DND-41 (cell line): ENCODE results near the gene SVIL.

Source experiments
- ATAC-seq: fragments of 200-7000 bp; cut with Tn5 transposase; 3 replicates; pipeline ENCODE4 v1.9.1; 2021; ENCODE audit warnings: low read depth; ENCODE audit not compliant: insufficient read depth
- DNase-seq: peaks from one replicate; pipeline ENCODE4 v3.0.0-alpha.2; 2020
- H2AFZ ChIP-seq: 2 replicates; pipeline ENCODE4 v1.6.0; 2012; ENCODE audit warnings: low read depth, low read length
- H3K27ac ChIP-seq: 2 replicates; pipeline ENCODE4 v1.5.1; 2012; ENCODE audit warnings: low read length, inconsistent platforms
- H3K27me3 ChIP-seq: fragments of 200-600 bp; sonication (generic); 2 replicates; pipeline ENCODE4 v1.6.0; 2012; ENCODE audit warnings: low read length, mild to moderate bottlenecking, inconsistent platforms; ENCODE audit not compliant: insufficient read depth, poor library complexity
- H3K36me3 ChIP-seq: 2 replicates; pipeline ENCODE4 v1.5.1; 2012; ENCODE audit warnings: low read length, inconsistent platforms; ENCODE audit not compliant: insufficient read depth
- H3K4me1 ChIP-seq: 2 replicates; pipeline ENCODE4 v1.5.1; 2012; ENCODE audit warnings: mild to moderate bottlenecking, low read length; ENCODE audit not compliant: insufficient read depth
- H3K4me2 ChIP-seq: 2 replicates; pipeline ENCODE4 v1.6.0; 2012; ENCODE audit warnings: mild to moderate bottlenecking, moderate library complexity, low read length, inconsistent platforms; ENCODE audit not compliant: insufficient read depth
- H3K4me3 ChIP-seq, 2 experiments: fragments of 200-600 bp in 1 of 2; shearing (Covaris generic) in 1 of 2; 2 replicates each; pipeline ENCODE4 v1.5.1; 2012 to 2016; ENCODE audit warnings: inconsistent platforms in 2 of 2, low read length in 2 of 2, mild to moderate bottlenecking in 2 of 2, low read depth in 1 of 2, moderate library complexity in 1 of 2
- H3K79me2 ChIP-seq: 2 replicates; pipeline ENCODE4 v1.6.0; 2012; ENCODE audit warnings: low read length, inconsistent platforms; ENCODE audit not compliant: insufficient read depth
- H3K9ac ChIP-seq: 2 replicates; pipeline ENCODE4 v1.6.0; 2012; ENCODE audit warnings: low read depth, mild to moderate bottlenecking, inconsistent platforms, low read length, moderate library complexity
- H3K9me3 ChIP-seq: 2 replicates; pipeline ENCODE4 v1.5.1; 2012; ENCODE audit warnings: low read length, moderate library complexity, mild to moderate bottlenecking, inconsistent platforms; ENCODE audit not compliant: insufficient read depth, severe bottlenecking
- H4K20me1 ChIP-seq: 2 replicates; pipeline ENCODE4 v1.6.0; 2012; ENCODE audit warnings: low read length; ENCODE audit not compliant: insufficient read depth
- EZH2 ChIP-seq: IDR thresholded peaks from 3 replicates; pipeline ENCODE4 v1.6.1; 2012; ENCODE audit warnings: borderline replicate concordance, low read depth, mild to moderate bottlenecking, moderate library complexity, low read length, inconsistent platforms; ENCODE audit not compliant: severe bottlenecking
- TF ChIP-seq, protein P1 (sequence below): IDR thresholded peaks from 2 replicates; pipeline ENCODE4 v1.5.1; 2012; ENCODE audit warnings: borderline replicate concordance, low read length, moderate library complexity, mild to moderate bottlenecking; ENCODE audit not compliant: poor library complexity, severe bottlenecking; ENCODE audit errors: extremely low read depth

SVIL gene

GRCh38 chr10:29522918-29523317 is 111.9 kb downstream of the SVIL start:
- H3K9me3 ChIP-seq: no peaks in the 10 kb centered on the region
- no peak overlapping the region for H3K4me2 ChIP-seq
- peaks cover 66% of the 10 kb centered on the region for H3K36me3 ChIP-seq
- H3K4me1 ChIP-seq: no peaks in the 10 kb centered on the region
- ATAC-seq: no peak
- H3K27ac ChIP-seq: no peak overlapping the region
- TF ChIP-seq, protein P1, sequence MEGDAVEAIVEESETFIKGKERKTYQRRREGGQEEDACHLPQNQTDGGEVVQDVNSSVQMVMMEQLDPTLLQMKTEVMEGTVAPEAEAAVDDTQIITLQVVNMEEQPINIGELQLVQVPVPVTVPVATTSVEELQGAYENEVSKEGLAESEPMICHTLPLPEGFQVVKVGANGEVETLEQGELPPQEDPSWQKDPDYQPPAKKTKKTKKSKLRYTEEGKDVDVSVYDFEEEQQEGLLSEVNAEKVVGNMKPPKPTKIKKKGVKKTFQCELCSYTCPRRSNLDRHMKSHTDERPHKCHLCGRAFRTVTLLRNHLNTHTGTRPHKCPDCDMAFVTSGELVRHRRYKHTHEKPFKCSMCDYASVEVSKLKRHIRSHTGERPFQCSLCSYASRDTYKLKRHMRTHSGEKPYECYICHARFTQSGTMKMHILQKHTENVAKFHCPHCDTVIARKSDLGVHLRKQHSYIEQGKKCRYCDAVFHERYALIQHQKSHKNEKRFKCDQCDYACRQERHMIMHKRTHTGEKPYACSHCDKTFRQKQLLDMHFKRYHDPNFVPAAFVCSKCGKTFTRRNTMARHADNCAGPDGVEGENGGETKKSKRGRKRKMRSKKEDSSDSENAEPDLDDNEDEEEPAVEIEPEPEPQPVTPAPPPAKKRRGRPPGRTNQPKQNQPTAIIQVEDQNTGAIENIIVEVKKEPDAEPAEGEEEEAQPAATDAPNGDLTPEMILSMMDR: no peak
- TF ChIP-seq EZH2: no peak
- DNase-seq: no peak
- H3K27me3 ChIP-seq: no peaks in the 10 kb centered on the region
- no peak overlapping the region for H3K4me3 ChIP-seq
- no peak overlapping the region for H2AFZ ChIP-seq
- no peak overlapping the region for H3K9ac ChIP-seq
- H3K79me2 ChIP-seq: no peaks in the 10 kb centered on the region
- no peaks in the 10 kb centered on the region for H4K20me1 ChIP-seq

- H3K79me2 ChIP-seq: no peaks in the 10 kb centered on the region
- TF ChIP-seq EZH2: no peak
- TF ChIP-seq, protein P1: no peak
- H2AFZ ChIP-seq: no peak overlapping the region
- DNase-seq: no peak
- H3K9ac ChIP-seq: no peak overlapping the region
- no peak overlapping the region for H3K4me2 ChIP-seq
- H3K27me3 ChIP-seq: no peaks in the 10 kb centered on the region
- no peak overlapping the region for H3K4me3 ChIP-seq
- H4K20me1 ChIP-seq: no peaks in the 10 kb centered on the region
- peaks cover 66% of the 10 kb centered on the region for H3K36me3 ChIP-seq
- no peak; the same call in 2 of the 3 replicates for ATAC-seq
- H3K9me3 ChIP-seq: no peaks in the 10 kb centered on the region
- H3K4me1 ChIP-seq: no peaks in the 10 kb centered on the region
- no peak overlapping the region for H3K27ac ChIP-seq
These were observed 112.5 kb downstream of the SVIL start for GRCh38 chr10:29522061-29522855.

GRCh38 chr10:29519659-29520058 is 115.1 kb downstream of the SVIL start:
- H3K9me3 ChIP-seq: no peaks in the 10 kb centered on the region
- H3K27me3 ChIP-seq: no peaks in the 10 kb centered on the region
- H3K9ac ChIP-seq: no peak overlapping the region
- no peaks in the 10 kb centered on the region for H3K79me2 ChIP-seq
- no peak overlapping the region for H3K27ac ChIP-seq
- no peak overlapping the region for H3K4me3 ChIP-seq
- peaks cover 61% of the 10 kb centered on the region for H3K36me3 ChIP-seq
- no peak overlapping the region for H2AFZ ChIP-seq
- TF ChIP-seq EZH2: no peak
- TF ChIP-seq, protein P1: no peak
- no peaks in the 10 kb centered on the region for H3K4me1 ChIP-seq
- DNase-seq (no peak), ATAC-seq (no peak)
- H4K20me1 ChIP-seq: no peaks in the 10 kb centered on the region
- no peak overlapping the region for H3K4me2 ChIP-seq
